Stromal cell of bone marrow (primary cell): Measurements from ENCODE around the gene NR1H2.
"Not testable (repeated sequence)": the region's sequence is repeated elsewhere in the genome, so short reads cannot be mapped to it uniquely, and the experiment has no call there.

Source experiments
- DNase-seq: peaks from one replicate; pipeline ENCODE4 v3.0.0-alpha.2; 2012; ENCODE audit warnings: low read depth

The NR1H2 gene

DNA sequence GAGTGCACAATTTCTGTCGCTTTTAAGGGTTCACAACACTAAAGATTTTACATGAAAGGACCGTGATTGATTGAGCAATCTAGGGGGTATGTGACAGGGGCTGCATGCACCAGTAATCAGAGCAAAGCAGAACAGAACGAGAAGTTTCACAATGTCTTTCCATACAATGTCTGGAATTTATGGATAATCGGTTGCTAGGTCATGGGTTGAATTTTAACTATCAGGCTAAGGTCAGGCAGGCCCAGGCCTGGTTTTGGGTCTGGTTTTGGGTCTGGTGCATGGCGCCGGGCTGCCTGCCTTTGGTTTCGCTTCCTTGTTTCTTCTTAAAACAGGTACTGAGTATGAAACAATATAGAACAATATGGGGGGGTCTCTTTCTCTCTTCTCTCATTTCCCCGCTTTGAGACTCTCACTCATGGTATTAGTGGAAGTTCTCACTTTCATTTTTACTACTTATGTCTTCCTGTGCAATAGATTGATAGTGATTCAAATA is 29.1 kb upstream of the NR1H2 start:
- DNase-seq = not testable (repeated sequence)

DNA sequence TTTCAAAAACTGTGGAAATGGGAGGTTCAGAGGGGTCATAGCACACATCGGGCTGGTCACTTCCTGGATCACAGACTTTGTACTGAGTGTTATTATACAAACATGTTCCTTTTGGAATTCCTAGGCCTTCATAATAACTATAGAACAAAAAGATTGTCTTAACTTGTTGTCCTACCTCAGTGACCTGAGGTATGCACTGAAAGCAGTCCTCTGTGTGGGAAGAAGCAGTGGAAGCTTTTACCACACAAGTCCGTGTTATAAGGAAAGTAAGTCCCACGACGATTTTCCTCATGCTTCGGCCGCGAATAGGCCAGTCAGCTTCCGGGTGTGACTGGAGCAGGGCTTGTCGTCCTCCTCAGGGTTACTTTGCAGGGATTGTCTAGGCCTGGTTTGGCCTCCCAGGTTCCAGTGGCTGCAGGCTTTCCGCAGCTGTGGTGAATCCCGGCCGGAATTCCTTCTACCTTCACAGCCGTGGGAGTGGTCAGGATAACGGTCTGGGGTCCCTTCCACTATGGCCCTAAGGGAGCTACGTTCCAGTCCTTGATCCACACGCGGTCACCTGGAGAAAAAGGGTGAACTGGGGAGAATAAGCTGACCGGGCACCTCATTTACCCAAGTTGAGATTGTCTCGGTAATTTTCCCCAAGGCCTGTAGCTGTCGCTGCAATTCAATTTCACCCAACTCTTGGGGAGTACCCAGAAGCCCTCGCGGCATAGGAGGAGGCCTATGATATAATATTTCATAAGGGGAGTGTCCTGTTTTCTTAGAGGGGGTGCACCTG is 26.8 kb upstream of the NR1H2 start:
- no peak for DNase-seq

GRCh38 chr19:50352242-50352641 is 24.0 kb upstream of the NR1H2 start:
- no peak for DNase-seq

DNA sequence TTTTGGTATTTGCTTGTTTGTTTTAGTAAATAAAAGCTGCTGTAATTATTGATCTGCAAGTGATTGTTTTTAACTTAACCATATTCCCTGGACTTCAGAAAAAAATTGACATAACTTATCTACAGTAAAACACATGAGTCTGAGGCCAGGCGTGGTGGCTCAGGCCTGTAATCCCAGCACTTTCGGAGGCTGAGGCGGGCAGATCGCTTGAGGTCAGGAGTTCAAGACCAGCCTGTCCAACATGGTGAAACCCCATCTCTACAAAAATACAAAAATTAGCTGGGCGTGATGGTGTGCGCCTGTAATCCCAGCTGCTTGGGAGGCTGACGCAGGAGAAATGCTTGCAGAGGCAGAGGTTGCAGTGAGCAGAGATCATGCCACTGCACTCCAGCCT is 22.8 kb upstream of the NR1H2 start:
- DNase-seq = not testable (repeated sequence)

DNA sequence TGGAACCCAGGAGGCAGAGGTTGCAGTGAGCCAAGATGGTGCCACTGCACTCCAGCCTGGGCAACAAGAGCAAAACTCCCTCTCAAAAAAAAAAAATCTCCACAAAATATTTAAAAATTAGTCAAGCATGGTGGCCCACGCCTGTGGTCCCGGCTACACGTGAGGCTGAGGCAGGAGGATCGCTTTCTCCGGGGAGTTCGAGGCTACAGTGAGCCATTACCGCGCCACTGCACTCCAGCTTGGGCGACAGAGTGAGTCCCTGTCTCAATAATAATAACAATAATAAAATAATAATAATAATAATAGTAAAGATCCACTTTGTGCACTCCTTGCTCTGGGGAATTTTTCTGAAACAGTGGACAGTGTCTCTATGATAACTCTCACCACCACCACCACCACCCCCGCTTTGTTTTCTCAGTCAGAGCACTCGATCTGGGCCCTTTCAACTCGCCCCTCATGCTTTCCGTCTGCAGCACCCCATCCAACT is 19.5 kb upstream of the NR1H2 start:
- no peak for DNase-seq

- DNase-seq = no peak
Measured at GRCh38 chr19:50357178-50358100, 18.8 kb upstream of the NR1H2 start.

- no peak for DNase-seq
Measured at GRCh38 chr19:50358483-50359327, 17.6 kb upstream of the NR1H2 start.

- DNase-seq = no peak
Measured at GRCh38 chr19:50359328-50359818, 16.9 kb upstream of the NR1H2 start.

DNA sequence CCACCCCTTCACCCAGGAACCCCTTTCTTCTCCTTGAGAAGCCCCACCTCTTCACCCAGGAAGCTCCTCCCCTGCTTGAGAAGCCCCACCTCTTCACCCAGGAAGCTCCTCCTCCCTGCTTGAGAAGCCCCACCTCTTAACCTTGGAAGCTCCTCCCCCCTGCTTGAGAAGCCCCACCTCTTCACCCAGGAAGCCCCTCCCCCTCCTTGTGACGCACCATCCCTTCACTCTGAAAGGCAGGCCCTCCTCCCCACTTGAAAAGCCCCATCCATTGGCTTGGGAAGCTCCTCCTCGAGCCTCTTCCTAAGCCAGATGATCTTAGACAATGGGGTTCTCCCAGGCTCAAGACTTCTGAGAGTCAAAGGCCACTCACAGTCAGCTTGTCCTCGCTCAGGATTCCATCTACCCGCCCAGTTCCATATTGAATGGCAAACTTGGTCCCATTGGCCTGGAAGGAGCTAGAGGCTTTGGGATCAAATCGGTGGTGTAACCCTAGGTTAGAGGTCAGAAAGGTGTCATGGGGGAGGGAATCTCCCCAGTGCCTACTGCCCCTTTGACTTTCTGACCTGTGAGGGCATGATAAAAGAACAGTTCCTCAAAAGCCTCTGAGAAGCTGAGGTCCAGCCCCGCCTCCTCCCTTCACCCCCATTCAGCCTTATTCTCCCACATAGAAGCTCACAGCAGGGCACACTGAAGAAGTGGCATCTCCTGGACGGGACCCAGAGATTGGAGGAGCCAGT is 14.8 kb upstream of the NR1H2 start:
- DNase-seq = no peak

DNA sequence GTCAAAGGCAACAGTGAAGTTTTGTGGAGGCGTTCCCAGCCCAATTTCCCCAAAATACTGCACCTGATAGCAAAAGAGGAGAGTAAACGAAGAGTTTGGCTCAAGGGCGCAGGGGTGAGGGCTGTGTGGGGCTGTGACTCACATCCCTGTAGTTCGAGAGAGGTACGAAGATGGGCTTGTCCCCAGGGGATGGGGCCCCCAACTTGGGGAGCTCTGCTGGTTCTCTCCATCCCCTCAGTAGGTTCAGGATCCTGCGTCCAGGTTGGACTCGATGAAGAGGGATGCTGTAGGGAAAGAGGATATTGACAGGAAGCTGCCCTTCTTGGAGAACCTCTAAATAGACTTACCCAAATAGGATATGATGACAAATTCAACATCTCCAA is 14.2 kb upstream of the NR1H2 start:
- DNase-seq = no peak

GRCh38 chr19:50362656-50363424 is 13.4 kb upstream of the NR1H2 start:
- no peak for DNase-seq

DNA sequence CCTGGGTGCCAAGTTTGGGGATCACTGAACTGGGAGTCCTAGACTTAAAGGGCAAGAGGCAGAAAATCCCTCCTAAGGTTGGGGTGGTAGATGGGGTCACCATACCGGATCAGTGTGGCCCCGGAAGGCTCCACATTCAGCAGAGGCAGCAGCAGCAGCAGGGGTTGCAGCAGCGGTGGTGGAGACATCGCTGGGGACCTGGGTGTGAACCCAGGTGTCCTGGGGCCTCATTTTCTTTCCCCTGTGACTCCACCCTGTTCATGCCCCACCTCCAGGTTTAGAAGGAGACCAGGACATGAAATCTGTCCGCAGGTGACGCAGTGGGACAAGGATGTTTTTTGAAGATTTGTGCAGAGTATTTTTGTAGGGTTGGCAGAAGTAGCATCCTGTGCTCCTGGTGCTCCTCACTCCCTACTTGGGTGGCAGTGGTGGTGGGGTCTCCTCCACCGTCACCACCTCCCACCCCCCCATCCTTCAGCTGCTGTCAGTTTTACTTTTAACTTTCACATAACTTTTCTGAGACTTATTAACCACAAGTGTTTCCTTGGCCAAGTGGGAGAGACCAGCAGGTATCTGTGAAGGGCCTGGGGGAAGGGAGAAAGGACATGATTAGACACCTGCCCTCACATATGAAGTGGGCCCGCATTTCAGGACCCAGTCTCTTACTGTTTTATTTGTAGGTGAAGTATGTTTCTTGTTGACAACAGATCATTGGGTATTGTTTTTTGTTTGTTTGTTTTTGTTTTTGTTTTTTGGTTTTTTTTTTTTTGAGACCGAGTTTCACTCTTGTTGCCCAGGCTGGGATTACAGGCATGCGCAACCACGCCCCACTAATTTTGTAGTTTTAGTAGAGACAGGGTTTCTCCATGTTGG is 10.6 kb upstream of the NR1H2 start, which contains the start of gene NAPSA:
Gene NAPSA (minus strand): TSS at position 206 of the 873 bp plus-strand sequence. CDS start 18 bp downstream, at position 188.
- no peak for DNase-seq

DNA sequence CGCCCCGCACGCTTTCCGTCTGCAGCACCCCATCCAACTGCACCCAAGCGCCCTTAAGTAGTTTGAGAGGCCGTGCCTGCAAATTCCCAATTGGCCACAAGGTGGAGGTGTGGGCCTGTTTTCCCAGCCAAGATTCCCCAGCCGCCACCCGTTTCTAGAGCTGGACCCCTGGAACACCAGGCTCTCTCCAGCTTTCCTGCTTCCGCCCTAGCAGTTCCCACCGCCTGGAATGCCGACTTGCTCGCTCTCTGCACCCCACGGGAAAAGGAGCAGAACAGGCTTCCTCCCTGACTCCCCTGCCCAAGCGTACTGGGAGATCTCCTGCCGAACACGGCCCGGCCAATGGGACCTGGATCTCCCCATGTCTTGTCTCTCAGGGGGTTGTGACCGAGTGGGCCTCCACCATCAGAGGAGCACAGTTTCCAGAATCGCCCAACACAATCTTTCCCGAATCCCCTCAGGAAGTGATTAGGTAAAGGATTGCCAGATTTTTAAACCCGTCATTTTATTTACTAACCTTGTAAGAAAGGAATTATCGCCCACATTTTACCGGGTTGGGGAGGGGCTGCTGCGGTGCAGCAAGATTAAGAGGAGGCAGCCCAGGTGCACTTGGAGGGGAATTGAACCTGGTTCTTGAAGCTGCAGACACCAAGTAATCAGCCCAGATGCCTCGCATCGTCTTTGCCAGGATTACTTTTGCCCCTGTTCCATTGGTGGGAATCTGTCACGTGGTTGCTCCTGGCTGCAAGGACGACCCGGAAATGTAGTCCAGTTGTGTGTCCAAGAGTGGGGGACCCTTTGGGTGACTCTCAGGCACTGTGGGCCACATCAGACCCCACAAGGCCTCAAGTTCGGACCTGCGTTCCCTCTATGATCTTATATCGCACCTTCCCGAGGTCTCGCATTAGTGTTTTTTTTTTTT is 7.3 kb upstream of the NR1H2 start:
- peak; percentile 78 for DNase-seq

- DNase-seq = no peak
Measured at GRCh38 chr19:50371914-50372475, 4.3 kb upstream of the NR1H2 start.

GRCh38 chr19:50377051-50377461 is 799 bp downstream of the NR1H2 start:
- no peak for DNase-seq

DNA sequence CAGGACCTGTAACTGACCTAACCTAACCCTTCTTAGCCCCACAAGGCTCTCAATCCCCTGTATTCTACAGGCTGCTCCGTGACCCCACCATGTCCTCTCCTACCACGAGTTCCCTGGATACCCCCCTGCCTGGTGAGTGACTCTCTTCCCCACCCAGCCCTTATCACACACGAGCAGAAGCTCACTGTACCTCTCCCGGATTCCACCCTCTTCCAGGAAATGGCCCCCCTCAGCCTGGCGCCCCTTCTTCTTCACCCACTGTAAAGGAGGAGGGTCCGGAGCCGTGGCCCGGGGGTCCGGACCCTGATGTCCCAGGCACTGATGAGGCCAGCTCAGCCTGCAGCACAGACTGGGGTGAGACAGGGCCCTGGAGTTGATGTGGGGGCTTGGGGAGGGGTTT is 1.3 kb downstream of the NR1H2 start:
- DNase-seq = no peak

DNA sequence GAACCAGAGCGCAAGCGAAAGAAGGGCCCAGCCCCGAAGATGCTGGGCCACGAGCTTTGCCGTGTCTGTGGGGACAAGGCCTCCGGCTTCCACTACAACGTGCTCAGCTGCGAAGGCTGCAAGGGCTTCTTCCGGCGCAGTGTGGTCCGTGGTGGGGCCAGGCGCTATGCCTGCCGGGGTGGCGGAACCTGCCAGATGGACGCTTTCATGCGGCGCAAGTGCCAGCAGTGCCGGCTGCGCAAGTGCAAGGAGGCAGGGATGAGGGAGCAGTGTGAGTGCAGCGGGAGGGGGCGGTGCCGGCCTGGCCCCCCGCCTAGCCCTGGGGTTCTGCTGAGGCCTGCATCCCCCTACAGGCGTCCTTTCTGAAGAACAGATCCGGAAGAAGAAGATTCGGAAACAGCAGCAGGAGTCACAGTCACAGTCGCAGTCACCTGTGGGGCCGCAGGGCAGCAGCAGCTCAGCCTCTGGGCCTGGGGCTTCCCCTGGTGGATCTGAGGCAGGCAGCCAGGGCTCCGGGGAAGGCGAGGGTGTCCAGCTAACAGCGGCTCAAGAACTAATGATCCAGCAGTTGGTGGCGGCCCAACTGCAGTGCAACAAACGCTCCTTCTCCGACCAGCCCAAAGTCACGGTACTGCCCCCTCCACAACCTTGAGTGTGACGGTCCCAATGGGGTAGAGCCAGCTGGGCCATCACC is 2.1 kb downstream of the NR1H2 start:
- no peak for DNase-seq
